Heart right ventricle (tissue), 16 donors: Measurements from ENCODE around the gene PSME2. TPM values are rescaled to one million over a fixed set of nuclear protein-coding genes. Genes with fewer than 3 reads are reported as not detected.

Experiments
- ATAC-seq, 8 donors: fragments of 200-7000 bp; cut with Tn5 transposase; one replicate each; pipeline ENCODE4 v1.9.1; 2020; ENCODE audit warnings: mild to moderate bottlenecking in 8 of 8, moderate library complexity in 8 of 8, moderate number of reproducible peaks in 1 of 8
- DNase-seq, 2 donors: peaks; one replicate each; pipeline ENCODE4 v3.0.0-alpha.2; 2020
- H3K27ac ChIP-seq, 10 donors: fragments of 200-600 bp; sonication (generic) in 2 of 10; one replicate each; pipeline versions ENCODE4 v1.5.0 to v1.8.0; 2020 to 2022; ENCODE audit warnings: mild to moderate bottlenecking in 3 of 10
- H3K27me3 ChIP-seq, 7 donors: fragments of 200-600 bp; one replicate each; pipeline ENCODE4 v1.8.0; 2021 to 2022; ENCODE audit warnings: mild to moderate bottlenecking in 2 of 7
- H3K36me3 ChIP-seq, 9 donors: fragments of 200-600 bp; sonication (generic) in 1 of 9; one replicate each; pipeline versions ENCODE4 v1.5.0 to v1.8.0; 2020 to 2022; ENCODE audit warnings: mild to moderate bottlenecking in 2 of 9
- H3K4me1 ChIP-seq, 9 donors: fragments of 200-600 bp; sonication (generic) in 1 of 9; one replicate each; pipeline versions ENCODE4 v1.5.0 to v1.8.0; 2020 to 2022; ENCODE audit warnings: mild to moderate bottlenecking in 4 of 9
- H3K4me3 ChIP-seq, 10 donors: fragments of 200-600 bp; sonication (generic) in 2 of 10; one replicate each; pipeline versions ENCODE4 v1.5.0 to v1.8.0; 2020 to 2022; ENCODE audit warnings: mild to moderate bottlenecking in 7 of 10, moderate library complexity in 2 of 10
- H3K9me3 ChIP-seq, 11 donors: fragments of 200-600 bp in 10 of 11; sonication (generic) in 2 of 11; one replicate each; pipeline versions ENCODE4 v1.5.0 to v1.8.0; 2013 to 2022; ENCODE audit warnings: mild to moderate bottlenecking in 2 of 11, control low read depth in 1 of 11, moderate library complexity in 1 of 11
- WGBS, 2 donors: extraction: QIAGEN DNeasy Blood & Tissue Kit; methylation state at CpG; one replicate each; pipeline ENCODE4 v1.1.7; 2013; ENCODE audit warnings: inconsistent platforms in 1 of 2; 5-methylcytosine and 5-hydroxymethylcytosine counted together
- intact Hi-C, 10 donors: fragments of 100-400 bp; cut with DNase I; formaldehyde crosslinking; loops; one replicate each; pipeline versions ENCODE4 v1.11.1 to v1.14.2; 2022
- polyA plus RNA-seq, 2 donors: library from polyadenylated mRNA; stranded (reverse); fragments of 200-250 nt; gene quantifications; one replicate each; pipeline ENCODE4 v1.2.3, GENCODE V29; 2013
- total RNA-seq, 10 donors: library from RNA; stranded (reverse); fragmentation: NEBNext Ultra II Directional in 3 of 10; extraction: Animal tissue kit (Norgen Biotek cat#: 25700) in 3 of 10; gene quantifications; one replicate each; pipeline versions ENCODE4 v1.2.1 to v1.2.4, GENCODE V29; 2021 to 2023
- TF ChIP-seq, protein P1 (sequence below), 9 donors: fragments of 200-600 bp; sonication (generic) in 2 of 9; IDR thresholded peaks; one replicate each; pipeline versions ENCODE4 v1.5.0 to v1.8.0; 2021 to 2022; ENCODE audit warnings: antibody characterized with exemption in 9 of 9, mild to moderate bottlenecking in 5 of 9, moderate library complexity in 1 of 9
- donor health status: Arrhythmogenic right ventricular cardiomyopathy.
- donor health status: ischemic (EF 13 %, LVEDD 7.1; RV severe dilation, severe dysfunction).
- donor health status: healthy with polysubstance abuse.
- donor health status: DM: no; HTN: yes; CAD: no.
- donor health status: DM: no; HTN: no; CAD: no.
- donor health status: ischemic (EF 25% LVEDD 6.9; RV normal size, moderate dysfunction).
- donor health status: ischemic (EF 25% LVEDD 5.7; RV mildly dilated, moderate dysfunction).
- donor health status: healthy.
- donor health status: DM: yes; HTN: yes; CAD: no.
- donor health status: Ischemic cardiomyopathy.
- donor health status: ischemic (EF 35%, LVEDD 5.7; RV mildly dilated, moderate dysfunction).
- donor health status: nonischemic (EF 11% LVEDD 7.7; RV severe dilation, severe dysfunction).
- donor health status: DM: yes; HTN: yes; CAD: no.
- donor health status: PGD.
- donor health status: ischemic (EF 29% LVEDD 5.4; RV normal size, mild dysfunction).
- donor health status: nonischemic (EF 23%, LVEDD 6.1; RV moderate dilation, normal function).

PSME2 gene
- total and polyA plus RNA-seq, 12 donors, result 62.6 to 347 (median 85.5) TPM

DNA sequence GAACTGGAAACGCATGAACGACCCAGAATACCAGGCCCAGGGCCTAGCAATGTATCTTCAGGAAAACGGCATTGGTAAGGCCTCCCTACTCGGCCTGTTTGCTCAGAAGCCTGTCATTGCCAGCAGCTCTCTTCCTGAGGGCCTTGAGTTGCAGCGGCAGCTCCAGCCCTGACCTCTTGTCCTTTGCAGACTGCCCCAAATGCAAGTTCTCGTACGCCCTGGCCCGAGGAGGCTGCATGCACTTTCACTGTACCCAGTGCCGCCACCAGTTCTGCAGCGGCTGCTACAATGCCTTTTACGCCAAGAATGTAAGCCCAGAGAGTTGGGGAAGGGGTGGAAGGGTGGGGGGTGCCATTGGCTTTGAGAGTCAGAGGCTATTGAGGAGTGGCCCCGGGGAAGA lies 10.9 kb upstream of the PSME2 start:
- WGBS, 2 donors, result 91 to 92% methylated on average over 12 of the region's 12 CpGs
- no peak for ATAC-seq

DNA sequence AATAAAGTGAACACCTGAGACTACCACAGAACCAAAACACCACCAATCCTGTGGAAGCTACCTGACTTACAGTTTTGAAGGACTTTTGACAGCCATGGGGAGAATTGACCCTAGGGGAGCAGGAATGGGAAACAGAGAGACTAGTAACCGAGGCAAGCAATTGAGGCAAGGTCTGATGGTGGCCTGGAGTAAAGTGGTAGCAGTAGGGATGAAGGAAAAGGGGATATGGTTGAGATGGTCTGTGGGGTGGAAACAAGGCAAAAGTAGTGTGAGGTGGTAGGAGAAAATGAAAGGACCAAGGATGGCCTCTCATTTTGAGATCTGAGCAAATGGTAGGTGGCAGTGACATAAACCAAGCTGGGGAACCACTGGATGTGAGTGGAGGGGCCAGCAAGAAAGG lies 10.4 kb upstream of the PSME2 start:
- Histone ChIP-seq H3K9me3 (no peaks in the 10 kb centered on the region), H3K27ac (no peak overlapping the region), H3K4me3 (no peak overlapping the region), H3K27me3 (no peaks in the 10 kb centered on the region), H3K36me3 (peaks cover 0 to 90% (median 56%) of the 10 kb centered on the region in 9 donors), H3K4me1 (peaks cover 5 to 15% (median 8%) of the 10 kb centered on the region in 9 donors)
- ATAC-seq (no peak), DNase-seq (no peak)
- intact Hi-C loops, result no loop called here
- 94 to 95% methylated on average over 1 of the region's 1 CpG for WGBS, 2 donors
- TF ChIP-seq, protein P1, sequence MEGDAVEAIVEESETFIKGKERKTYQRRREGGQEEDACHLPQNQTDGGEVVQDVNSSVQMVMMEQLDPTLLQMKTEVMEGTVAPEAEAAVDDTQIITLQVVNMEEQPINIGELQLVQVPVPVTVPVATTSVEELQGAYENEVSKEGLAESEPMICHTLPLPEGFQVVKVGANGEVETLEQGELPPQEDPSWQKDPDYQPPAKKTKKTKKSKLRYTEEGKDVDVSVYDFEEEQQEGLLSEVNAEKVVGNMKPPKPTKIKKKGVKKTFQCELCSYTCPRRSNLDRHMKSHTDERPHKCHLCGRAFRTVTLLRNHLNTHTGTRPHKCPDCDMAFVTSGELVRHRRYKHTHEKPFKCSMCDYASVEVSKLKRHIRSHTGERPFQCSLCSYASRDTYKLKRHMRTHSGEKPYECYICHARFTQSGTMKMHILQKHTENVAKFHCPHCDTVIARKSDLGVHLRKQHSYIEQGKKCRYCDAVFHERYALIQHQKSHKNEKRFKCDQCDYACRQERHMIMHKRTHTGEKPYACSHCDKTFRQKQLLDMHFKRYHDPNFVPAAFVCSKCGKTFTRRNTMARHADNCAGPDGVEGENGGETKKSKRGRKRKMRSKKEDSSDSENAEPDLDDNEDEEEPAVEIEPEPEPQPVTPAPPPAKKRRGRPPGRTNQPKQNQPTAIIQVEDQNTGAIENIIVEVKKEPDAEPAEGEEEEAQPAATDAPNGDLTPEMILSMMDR (IDR thresholded peaks at IDR 0.05), result no peak

More for the DNA sequence above, 10.9 kb upstream of the PSME2 start:
- TF ChIP-seq, protein P1 (IDR thresholded peaks at IDR 0.05), result no peak
- Histone ChIP-seq H3K36me3 (peaks cover 0 to 88% (median 52%) of the 10 kb centered on the region in 9 donors), H3K27me3 (no peaks in the 10 kb centered on the region), H3K27ac (no peak overlapping the region), H3K4me3 (no peak overlapping the region), H3K9me3 (no peaks in the 10 kb centered on the region), H3K4me1 (peaks cover 5 to 20% (median 12%) of the 10 kb centered on the region in 9 donors)
- no peak for DNase-seq
- intact Hi-C loops, result no loop called here

DNA sequence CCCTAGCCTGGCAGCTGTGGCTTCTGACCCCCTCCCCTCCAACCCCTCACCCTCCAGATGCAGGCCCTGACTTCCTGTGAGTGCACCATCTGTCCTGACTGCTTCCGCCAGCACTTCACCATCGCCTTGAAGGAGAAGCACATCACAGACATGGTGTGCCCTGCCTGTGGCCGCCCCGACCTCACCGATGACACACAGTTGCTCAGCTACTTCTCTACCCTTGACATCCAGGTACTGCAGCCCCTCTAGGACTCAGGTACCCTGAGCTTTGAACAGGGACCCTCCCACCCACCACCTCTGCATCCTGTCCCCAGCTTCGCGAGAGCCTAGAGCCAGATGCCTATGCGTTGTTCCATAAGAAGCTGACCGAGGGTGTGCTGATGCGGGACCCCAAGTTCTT lies 8.7 kb upstream of the PSME2 start:
- ATAC-seq, result no peak
- DNase-seq, result no peak
- intact Hi-C loops, result no loop called here
- H3K4me1 ChIP-seq, result peaks cover 0 to under 1% (median 0%) of the 10 kb centered on the region in 9 donors
- TF ChIP-seq, protein P1 (IDR thresholded peaks at IDR 0.05), result no peak
- H3K4me3 ChIP-seq, result no peak overlapping the region
- H3K9me3 ChIP-seq, result no peaks in the 10 kb centered on the region
- H3K36me3 ChIP-seq, result peaks cover 0 to 100% (median 73%) of the 10 kb centered on the region in 9 donors
- H3K27me3 ChIP-seq, result no peaks in the 10 kb centered on the region
- 93 to 94% methylated on average over 10 of the region's 10 CpGs for WGBS, 2 donors
- no peak overlapping the region for H3K27ac ChIP-seq

DNA sequence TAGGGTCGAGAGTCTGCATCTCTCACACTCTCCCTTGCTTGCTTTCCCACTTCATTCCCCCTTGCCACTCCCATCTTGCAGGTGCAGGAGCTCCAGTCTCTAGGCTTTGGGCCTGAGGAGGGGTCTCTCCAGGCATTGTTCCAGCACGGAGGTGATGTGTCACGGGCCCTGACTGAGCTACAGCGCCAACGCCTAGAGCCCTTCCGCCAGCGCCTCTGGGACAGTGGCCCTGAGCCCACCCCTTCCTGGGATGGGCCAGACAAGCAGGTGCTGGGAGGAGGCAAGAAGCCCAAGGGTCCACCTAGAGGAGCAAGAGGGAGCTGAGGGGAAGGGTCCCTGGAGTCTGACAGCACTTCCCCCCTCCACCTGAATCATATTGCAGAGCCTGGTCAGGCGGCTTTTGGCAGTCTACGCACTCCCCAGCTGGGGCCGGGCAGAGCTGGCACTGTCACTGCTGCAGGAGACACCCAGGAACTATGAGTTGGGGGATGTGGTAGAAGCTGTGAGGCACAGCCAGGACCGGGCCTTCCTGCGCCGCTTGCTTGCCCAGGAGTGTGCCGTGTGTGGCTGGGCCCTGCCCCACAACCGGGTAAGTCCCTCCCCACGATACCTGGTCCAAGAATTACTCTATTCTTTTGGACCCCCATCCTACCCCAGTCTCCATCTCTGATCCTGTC lies 5.1 kb upstream of the PSME2 start:
- 93 to 94% methylated on average over 16 of the region's 16 CpGs for WGBS, 2 donors
- intact Hi-C loops, result no loop called here
- Histone ChIP-seq H3K9me3 (no peaks in the 10 kb centered on the region), H3K4me1 (peaks cover 7 to 24% (median 17%) of the 10 kb centered on the region in 9 donors), H3K27me3 (no peaks in the 10 kb centered on the region), H3K36me3 (peaks cover 0 to 81% (median 70%) of the 10 kb centered on the region in 9 donors), H3K27ac (no peak overlapping the region), H3K4me3 (no peak overlapping the region)
- TF ChIP-seq, protein P1 (IDR thresholded peaks at IDR 0.05), result no peak
- ATAC-seq, result no peak
- DNase-seq, result no peak
